ENCODE results near the gene ENPP3. TPM values are rescaled to one million over a fixed set of nuclear protein-coding genes. Genes with fewer than 3 reads are reported as not detected.
A peak's percentile ranks its signal among the peaks of the same experiment; 100 is the strongest.
"Not testable (repeated sequence)": the region's sequence is repeated elsewhere in the genome, so short reads cannot be mapped to it uniquely, and the experiment has no call there.

ENPP3 gene
- total and polyA plus RNA-seq, 7 donors, result 0.14 to 5.9 (median 1.1) TPM

- Histone ChIP-seq H3K9me3 (no peaks in the 10 kb centered on the region), H3K36me3 (no peaks in the 10 kb centered on the region), H3K27ac (no peak overlapping the region), H3K4me1 (no peaks in the 10 kb centered on the region), H3K27me3 (no peaks in the 10 kb centered on the region), H3K4me3 (no peak overlapping the region)
- intact Hi-C loops (cut with DNase I), result no loop called here
- WGBS, 2 donors, result 90 to 92% methylated on average over 7 of the region's 7 CpGs
- DNase-seq, result no peak
- no peak for TF ChIP-seq POLR2A (IDR thresholded peaks at IDR 0.05)
- peak in 1 of 4 donors; percentile 57 for TF ChIP-seq POLR2AphosphoS5 (IDR thresholded peaks at IDR 0.05)
Measured at GRCh38 chr6:131747821-131748353, 110.8 kb downstream of the ENPP3 start.

GRCh38 chr6:131749023-131749422, 111.9 kb downstream of the ENPP3 start:
- Histone ChIP-seq H3K4me3 (no peak overlapping the region), H3K27me3 (no peaks in the 10 kb centered on the region), H3K9me3 (no peaks in the 10 kb centered on the region), H3K27ac (no peak overlapping the region), H3K36me3 (no peaks in the 10 kb centered on the region), H3K4me1 (no peaks in the 10 kb centered on the region)
- intact Hi-C loops (cut with DNase I), result no loop called here
- TF ChIP-seq POLR2AphosphoS5 (IDR thresholded peaks at IDR 0.05) (no peak), POLR2A (IDR thresholded peaks at IDR 0.05) (no peak), EP300 (IDR thresholded peaks at IDR 0.05) (no peak)
- TF ChIP-seq, protein P1, sequence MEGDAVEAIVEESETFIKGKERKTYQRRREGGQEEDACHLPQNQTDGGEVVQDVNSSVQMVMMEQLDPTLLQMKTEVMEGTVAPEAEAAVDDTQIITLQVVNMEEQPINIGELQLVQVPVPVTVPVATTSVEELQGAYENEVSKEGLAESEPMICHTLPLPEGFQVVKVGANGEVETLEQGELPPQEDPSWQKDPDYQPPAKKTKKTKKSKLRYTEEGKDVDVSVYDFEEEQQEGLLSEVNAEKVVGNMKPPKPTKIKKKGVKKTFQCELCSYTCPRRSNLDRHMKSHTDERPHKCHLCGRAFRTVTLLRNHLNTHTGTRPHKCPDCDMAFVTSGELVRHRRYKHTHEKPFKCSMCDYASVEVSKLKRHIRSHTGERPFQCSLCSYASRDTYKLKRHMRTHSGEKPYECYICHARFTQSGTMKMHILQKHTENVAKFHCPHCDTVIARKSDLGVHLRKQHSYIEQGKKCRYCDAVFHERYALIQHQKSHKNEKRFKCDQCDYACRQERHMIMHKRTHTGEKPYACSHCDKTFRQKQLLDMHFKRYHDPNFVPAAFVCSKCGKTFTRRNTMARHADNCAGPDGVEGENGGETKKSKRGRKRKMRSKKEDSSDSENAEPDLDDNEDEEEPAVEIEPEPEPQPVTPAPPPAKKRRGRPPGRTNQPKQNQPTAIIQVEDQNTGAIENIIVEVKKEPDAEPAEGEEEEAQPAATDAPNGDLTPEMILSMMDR (IDR thresholded peaks at IDR 0.05), result no peak
- WGBS, 2 donors, result 75 to 91% methylated on average over 7 of the region's 7 CpGs
- no peak for DNase-seq

- DNase-seq; H3K27ac ChIP-seq; H3K36me3 ChIP-seq; H3K27me3 ChIP-seq; H3K4me3 ChIP-seq; H3K4me1 ChIP-seq; H3K9me3 ChIP-seq; intact Hi-C loops (cut with DNase I): not testable (repeated sequence)
- WGBS, 2 donors, result 62 to 85% methylated on average over 10 of the region's 10 CpGs
Measured at GRCh38 chr6:131751012-131751715, 114.1 kb downstream of the ENPP3 start.

DNA sequence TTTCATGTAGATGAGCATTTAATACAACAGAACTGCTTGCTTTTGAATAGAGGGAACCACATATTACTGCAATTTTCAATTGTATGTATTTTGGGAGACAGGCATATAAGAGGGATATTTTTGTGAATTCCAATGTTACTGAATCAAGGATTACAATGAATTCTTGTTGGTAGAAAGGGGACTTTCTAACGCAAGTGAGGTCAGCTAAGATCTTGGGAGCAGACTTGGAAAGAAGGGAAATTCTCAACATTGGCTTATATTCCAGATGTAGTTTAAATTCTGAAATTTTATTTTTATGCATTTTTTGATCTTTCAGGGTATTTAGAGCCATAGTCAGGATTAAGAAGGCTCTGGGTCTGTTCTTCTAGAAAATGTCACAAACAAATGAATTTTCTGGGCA, 117.0 kb downstream of the ENPP3 start:
- H3K4me1 ChIP-seq, result no peaks in the 10 kb centered on the region
- no peak for DNase-seq
- H3K9me3 ChIP-seq, result no peaks in the 10 kb centered on the region
- 85 to 89% methylated on average over 1 of the region's 1 CpG for WGBS, 2 donors
- intact Hi-C loops (cut with DNase I), result no loop called here
- H3K4me3 ChIP-seq, result no peak overlapping the region
- TF ChIP-seq POLR2A (IDR thresholded peaks at IDR 0.05) (no peak), EP300 (IDR thresholded peaks at IDR 0.05) (no peak), POLR2AphosphoS5 (IDR thresholded peaks at IDR 0.05) (no peak)
- TF ChIP-seq, protein P1 (IDR thresholded peaks at IDR 0.05), result no peak
- no peaks in the 10 kb centered on the region for H3K27me3 ChIP-seq
- H3K36me3 ChIP-seq, result no peaks in the 10 kb centered on the region
- H3K27ac ChIP-seq, result no peak overlapping the region

- 21 to 36% methylated on average over 9 of the region's 9 CpGs for WGBS, 2 donors
- no peak for DNase-seq
- Histone ChIP-seq H3K4me3 (no peak overlapping the region), H3K27ac (no peak overlapping the region), H3K27me3 (no peaks in the 10 kb centered on the region), H3K4me1 (no peaks in the 10 kb centered on the region), H3K36me3 (no peaks in the 10 kb centered on the region), H3K9me3 (no peaks in the 10 kb centered on the region)
- TF ChIP-seq POLR2AphosphoS5 (IDR thresholded peaks at IDR 0.05) (no peak), POLR2A (IDR thresholded peaks at IDR 0.05) (no peak), EP300 (IDR thresholded peaks at IDR 0.05) (no peak)
- TF ChIP-seq, protein P1 (IDR thresholded peaks at IDR 0.05), result no peak
- intact Hi-C loops (cut with DNase I), result no loop called here
Measured at GRCh38 chr6:131754715-131755567, 117.8 kb downstream of the ENPP3 start.

Data from sigmoid colon (tissue), 7 donors.